PFSK-1 (cell line): ENCODE results near the gene AKR1C8.

Experiments used
- POLR2AphosphoS5 ChIP-seq: IDR thresholded peaks from 2 replicates; pipeline ENCODE4 v1.6.1; 2012; ENCODE audit warnings: low read depth, mild to moderate bottlenecking, control low read depth, low read length, moderate library complexity
- REST ChIP-seq, 2 experiments: IDR thresholded peaks; 2 replicates each; pipeline versions ENCODE4 v1.6.1 to v1.8.0; 2011 to 2012; ENCODE audit warnings: low read depth in 2 of 2, low read length in 2 of 2, control low read depth in 1 of 2, inconsistent platforms in 1 of 2, mild to moderate bottlenecking in 1 of 2, moderate library complexity in 1 of 2; ENCODE audit not compliant: insufficient read depth in 1 of 2
- TAF1 ChIP-seq: IDR thresholded peaks from 2 replicates; pipeline ENCODE4 v1.6.1; 2012; ENCODE audit warnings: low read length, control low read depth, borderline replicate concordance; ENCODE audit not compliant: insufficient read depth

- TF ChIP-seq POLR2AphosphoS5: no peak
- TF ChIP-seq TAF1: no peak
- no peak for TF ChIP-seq REST (IDR thresholded peaks at IDR 0.05; ENCODE audit: insufficient read depth in 1 of 2, low read depth in 2 of 2, low read length in 2 of 2)
These were observed 36.3 kb downstream of the AKR1C8 start for GRCh38 chr10:5148678-5149032.
